ENCODE data around the gene GPC5.
"Not testable (repeated sequence)": the region's sequence is repeated elsewhere in the genome, so short reads cannot be mapped to it uniquely, and the experiment has no call there.

The GPC5 gene

DNA sequence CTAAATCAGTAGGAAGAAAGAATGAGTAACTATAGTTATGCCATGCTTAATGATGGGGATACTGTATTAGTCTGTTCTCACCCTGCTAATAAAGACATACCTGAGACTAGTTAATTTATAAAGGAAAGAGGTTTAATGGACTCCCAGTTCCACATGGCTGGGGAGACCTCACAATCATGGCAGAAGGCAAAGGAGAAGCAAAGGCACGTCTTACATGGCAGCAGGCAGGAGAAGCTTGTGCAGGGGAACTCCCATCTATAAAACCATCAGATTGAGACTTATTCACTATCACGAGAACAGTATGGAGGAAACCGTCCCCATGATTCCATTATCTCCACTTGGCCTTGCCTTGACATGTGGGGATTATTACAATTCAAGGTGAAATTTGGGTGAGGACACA is 1084.4 kb downstream of the GPC5 start:
- DNase-seq (ENCODE audit: low spot score), result not testable (repeated sequence)

DNA sequence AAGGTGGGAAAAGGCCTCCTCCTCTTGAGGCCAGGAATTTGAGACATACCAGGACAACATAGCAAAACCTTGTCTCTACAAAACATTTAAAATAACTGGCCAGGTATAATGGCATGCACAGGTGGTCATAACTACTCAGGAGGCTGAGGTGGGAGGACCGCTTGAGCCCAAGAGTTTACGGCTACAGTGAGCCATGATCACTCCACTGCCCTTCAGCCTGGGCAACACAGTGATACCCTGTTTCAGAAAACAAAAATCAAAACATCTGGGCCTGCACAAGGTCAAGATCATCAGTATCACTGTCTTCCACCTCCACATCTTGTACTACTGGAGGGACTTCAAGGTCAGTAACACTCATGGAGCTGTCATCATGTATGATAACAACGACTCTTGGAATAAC is 1085.5 kb downstream of the GPC5 start:
- no peak for DNase-seq (ENCODE audit: low spot score)

DNA sequence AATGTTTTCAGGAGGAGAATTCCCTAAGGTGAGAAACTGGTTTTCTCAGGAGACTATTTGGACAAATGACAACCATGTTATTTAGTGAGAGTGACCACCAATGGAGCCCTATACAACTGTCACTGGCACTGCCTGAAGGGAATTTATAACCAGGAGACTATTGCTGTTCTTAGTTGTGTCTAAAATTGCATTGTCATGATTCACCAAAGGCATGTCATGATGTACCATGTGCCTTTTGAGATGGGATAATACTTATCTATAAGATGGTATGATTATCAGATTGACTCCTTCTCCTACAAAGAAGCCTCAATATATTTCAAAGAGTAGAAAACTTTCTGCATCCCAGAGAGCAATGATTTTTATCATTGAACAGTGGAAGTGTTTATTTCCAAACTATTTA is 1088.8 kb downstream of the GPC5 start:
- no peak for DNase-seq (ENCODE audit: low spot score)

DNA sequence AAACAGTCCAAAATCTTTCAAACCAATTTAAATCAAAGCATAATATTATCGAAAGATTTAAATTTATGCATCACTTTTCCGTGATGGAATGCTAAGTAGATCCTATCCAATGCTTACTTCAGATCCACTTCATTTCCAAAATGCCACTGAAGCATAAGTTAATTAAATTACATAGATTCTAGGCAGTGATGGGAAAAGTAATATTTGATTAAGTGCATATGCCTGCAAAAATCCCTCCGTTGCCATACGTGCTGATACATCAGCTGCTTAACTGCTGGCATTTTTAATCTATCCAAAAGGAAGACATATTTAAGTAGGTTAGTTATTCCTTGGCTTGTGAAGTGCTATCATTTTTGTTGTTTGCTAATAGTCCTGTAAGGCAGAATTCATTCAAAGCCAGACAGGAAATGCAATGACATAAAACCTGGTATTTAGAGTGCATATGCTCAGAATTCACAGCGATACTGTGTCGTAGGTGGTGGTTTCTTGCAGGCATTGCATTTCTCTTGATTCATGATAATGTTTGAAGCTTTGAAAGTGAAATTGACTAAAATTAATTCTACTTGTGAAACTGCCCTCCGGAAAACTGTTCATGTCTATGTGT is 1089.9 kb downstream of the GPC5 start:
- no peak for DNase-seq (ENCODE audit: low spot score)

DNA sequence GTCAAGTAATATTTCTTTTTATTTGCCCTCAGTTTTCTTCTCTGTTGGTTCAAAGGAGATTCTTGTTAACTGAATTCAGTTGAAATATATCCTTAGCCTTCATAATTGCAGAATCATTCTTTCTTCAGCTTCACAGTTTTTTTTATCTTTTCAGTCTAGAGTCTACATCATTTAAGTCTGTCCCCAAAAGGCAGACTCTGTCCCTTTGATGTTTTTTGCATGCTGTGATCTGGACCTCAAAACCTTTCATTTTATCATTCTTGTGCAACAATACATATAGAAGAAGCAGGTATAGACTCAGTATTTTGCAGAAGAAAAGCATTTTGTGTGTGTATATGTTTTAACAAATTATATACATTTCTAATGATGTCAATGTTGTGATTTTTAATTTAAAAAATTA is 1093.4 kb downstream of the GPC5 start:
- no peak for DNase-seq (ENCODE audit: low spot score)

DNA sequence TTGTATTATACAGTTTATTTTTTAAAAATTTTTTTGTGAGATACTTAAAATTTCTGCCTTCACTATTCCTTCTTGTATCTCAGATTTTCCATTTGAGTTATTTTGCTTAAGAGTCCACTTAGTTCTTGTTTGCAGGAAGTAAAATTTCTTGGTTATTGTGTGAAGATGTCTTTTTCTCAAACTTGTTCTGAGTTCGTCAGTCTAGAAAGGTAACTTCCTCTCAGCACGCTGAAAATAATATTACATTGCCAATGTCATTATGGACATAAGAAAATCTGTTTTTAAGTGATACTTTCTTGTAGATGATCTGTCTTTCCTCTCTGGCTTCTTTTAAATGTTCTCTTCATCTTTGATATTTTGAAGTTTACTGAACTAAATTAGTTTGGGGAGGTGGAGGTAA is 1096.5 kb downstream of the GPC5 start:
- no peak for DNase-seq (ENCODE audit: low spot score)

DNA sequence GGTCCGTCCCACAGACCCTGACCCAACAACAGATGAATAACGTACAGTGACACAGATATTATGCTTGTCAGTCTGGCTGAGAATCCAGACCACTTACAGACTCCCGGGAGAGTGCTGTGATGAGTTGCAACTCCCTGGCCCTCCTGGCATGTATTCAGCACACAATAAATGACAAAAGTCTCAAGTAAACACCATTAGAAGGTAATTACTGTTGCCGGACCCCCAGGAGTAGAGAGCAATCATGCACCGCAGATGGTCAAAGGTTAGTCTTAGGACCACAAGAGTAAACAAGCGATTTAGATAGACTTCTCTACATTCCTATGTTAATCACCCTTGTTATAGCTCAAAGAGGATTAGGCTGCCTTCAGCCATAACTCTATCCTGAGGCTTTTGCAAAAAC is 1101.8 kb downstream of the GPC5 start:
- no peak for DNase-seq (ENCODE audit: low spot score)

DNA sequence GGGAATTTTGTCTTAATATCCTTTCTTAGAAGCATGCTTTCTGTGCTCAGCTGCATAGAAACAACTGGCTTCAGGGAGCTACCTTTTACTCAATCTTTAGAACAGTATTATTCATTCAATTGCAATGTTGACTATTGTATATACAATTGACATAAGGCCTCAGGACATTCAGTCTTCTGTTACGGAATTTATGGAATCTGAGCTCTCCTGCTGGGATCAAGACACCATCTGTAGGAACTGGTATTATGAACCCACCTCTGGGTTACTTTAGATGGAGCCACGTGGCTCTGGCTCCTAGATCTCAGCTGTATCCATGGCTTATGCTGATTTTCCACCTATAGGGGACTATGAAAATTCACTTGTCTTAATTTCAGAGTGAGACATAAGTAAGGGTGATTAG is 1112.0 kb downstream of the GPC5 start:
- no peak for DNase-seq (ENCODE audit: low spot score)

DNA sequence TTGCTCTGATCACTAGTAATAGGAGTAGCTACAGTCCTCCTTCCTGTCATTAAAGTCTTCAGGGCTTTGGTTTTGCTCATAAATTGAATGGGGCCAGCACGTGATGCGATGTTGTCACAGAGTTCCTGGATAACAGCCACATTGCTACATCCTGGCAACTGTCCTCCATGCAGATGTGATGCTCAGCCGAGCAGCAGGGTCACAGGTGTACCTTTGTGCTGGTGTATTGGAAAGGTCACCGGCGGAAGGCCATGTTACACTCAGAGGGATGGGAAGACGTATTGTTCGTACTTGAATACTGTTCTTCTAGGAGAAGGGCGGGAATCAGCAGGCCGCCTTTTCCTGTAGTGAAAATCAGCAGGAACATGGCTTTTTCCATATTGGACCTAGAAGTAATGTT is 1114.4 kb downstream of the GPC5 start:
- no peak for DNase-seq (ENCODE audit: low spot score)

DNA sequence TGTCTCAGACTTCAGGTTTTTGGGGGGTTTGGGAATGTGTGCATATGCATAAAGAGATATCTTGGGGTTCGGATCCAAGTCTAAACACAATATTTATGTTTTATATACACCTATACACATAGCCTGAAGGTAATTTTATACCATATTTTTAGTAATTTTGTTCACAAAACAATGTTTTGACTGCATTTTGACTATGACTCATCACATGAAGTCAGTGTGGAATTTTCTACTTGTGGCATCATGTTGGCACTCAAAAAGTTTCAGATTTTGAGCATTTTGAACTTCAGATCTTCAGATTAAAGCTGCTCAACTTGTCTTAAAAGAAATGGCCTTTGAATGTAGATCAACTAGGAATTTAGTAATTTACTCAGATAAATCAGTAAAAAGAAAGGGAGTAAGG is 1115.3 kb downstream of the GPC5 start:
- no peak for DNase-seq (ENCODE audit: low spot score)

DNA sequence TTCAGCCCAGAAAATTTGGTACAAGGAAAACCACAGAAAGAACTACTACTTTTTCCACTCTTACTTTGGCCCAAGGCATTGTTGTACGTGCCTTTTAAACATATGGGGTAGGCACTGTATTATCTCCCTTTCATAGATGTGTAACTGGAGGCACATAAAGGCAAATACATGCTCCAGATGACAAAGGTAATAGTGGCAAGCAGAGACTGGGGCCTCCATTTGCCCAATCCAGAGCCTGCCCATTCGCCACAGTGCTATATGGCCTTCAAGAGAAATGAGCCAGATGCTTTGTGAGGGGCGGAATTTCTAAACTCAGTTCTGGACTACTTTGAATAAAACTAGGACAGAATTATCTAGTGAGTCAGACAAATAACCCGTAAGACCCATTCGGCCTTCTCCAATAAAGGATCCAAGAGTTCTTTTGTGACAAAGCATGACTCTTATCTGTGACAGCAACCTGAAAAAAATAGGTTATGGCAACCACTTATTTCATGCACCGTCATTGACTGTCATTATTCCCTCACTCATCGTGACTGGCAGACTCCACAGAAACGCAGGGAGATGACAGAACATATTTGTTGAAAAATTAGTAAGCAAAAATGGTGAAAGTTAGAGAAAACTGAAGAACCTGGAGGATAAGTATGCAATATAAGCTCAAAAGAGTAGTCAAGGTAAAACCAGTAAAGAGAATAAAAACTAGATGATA is 1116.2 kb downstream of the GPC5 start:
- no peak for DNase-seq (ENCODE audit: low spot score)

DNA sequence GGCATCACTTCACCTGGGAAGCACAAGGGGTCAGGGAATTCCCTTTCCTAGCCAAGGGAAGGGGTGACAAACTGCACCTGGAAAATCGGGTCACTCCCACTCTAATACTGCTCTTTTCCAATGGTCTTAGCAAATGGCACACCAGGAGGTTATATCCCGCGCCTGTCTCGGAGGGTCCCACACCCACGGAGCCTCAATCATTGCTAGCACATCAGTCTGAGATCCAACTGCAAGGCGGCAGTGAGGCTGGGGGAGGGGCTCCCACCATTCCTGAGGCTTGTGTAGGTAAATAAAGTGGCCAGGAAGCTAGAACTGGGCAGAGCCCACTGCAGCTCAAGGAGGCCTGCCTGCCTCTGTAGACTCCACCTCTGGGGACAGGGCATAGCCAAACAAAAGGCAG is 1118.5 kb downstream of the GPC5 start:
- not testable (repeated sequence) for DNase-seq (ENCODE audit: low spot score)

DNA sequence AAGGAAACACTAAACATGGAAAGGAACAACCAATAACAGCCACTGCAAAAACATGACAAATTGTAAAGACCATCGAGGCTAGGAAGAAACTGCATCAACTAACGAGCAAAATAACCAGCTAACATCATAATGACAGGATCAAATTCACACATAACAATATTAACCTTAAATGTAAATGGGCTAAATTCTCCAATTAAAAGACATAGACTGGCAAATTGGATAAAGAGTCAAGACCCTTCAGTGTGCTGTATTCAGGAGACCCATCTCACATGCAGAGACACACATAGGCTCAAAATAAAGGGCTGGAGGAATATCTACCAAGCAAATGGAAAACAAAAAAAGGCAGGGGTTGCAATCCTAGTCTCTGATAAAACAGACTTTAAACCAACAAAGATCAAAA is 1120.2 kb downstream of the GPC5 start:
- not testable (repeated sequence) for DNase-seq (ENCODE audit: low spot score)

DNA sequence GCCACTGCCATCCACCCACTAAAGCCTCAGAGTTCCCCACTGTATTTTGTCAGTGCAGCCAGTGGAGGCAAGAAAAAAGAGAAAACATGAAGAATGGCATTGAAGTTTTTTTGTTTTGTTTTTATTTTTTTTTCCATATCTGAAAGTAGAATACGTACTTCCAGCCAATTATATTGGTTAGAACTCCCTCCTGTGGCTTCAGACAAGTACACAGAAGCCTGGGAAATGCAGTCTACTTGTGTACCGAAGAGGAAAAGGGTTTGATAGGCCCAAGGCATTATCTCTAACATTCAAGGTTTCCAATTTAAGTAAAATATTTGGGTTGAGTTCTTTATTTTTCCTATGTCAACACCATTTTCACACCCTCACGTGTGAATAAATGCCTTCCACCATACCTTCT is 1131.9 kb downstream of the GPC5 start:
- DNase-seq (ENCODE audit: low spot score), result no peak

DNA sequence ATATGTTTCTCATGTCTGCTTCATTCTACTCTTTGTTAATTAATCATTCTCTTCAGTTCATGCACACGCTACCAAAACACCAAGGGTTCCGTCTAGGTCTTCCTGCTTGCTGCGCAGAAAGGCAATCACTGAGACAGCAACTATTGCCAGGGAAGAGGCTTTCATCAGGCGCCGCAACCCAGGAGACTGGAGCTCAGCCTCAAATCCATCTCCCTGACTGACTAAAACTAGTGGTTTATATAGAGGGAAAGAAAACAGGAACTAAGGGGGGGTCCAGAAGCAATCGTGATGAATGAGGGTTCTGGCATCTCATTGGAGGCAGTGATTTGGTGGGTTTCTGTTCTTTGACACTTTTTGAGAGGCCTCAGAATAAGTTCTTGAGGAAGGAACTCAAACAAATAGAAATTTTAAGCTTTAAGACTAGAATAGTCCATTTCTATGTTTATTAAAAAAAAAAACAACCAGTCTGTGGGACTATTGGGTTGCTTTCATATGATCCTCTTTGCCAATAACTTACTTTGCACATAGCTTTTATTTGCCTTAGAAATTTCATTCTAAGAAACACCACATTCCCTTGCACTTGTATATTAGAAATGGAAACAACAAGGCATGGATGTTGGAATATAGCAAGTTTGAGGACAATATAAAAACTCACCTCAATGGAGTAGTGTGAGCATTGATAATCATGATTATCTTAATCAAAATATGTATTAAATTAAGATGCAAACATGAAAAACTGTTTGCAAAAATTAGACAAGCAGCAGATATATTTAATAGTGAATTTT is 1137.0 kb downstream of the GPC5 start:
- no peak for DNase-seq (ENCODE audit: low spot score)

DNA sequence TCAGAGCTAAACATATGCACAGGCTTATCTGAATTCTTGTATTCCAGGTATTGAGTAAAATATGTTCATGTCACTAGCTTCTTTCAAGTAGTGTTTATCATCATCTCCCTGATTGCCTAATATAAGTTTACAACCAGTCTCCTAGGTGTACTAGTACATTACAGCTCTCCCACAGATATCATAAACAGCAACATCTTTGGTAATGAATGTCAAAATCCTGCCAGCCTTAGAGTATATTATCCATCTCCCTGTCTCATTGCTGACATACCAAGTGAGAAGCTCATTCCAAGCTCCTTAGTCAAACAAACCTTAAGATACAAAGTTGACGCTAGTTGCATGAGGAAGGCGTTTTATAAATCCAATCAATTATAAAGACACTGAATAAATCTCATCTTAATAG is 1139.0 kb downstream of the GPC5 start:
- no peak for DNase-seq (ENCODE audit: low spot score)

DNA sequence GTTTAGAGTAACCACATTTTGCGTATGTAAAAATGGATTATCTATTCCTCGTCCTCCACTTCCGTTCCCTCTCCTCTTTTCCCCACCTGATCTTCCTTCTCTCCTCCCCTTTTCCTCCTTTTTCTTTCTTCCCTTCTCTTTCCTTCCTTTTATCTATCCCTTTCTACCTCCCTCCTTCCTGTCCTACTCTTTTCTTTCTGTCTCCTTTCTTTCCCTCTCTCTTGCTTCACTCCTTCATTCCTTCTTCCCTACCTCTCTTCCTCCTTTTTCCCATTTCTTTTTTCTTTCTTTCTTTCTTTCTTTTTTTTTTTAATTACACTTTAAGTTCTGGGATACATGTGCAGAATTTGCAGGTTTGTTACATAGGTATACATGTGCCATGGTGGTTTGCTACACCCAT is 1139.7 kb downstream of the GPC5 start:
- DNase-seq (ENCODE audit: low spot score), result no peak

DNA sequence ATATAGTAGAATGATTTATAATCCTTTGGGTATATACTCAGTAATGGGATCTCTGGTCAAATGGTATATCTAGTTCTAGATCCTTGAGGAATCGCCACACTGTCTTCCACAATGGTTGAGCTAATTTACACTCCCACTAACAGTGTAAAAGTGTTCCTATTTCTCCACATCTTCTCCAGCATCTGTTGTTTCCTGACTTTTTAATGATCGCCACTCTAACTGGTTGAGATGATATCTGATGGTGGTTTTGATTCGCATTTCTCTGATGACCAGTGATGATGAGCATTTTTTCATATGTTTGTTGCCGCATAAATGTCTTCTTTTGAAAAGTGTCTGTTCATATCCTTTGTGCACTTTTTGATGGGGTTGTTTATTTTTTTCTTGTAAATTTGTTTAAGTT is 1140.7 kb downstream of the GPC5 start:
- not testable (repeated sequence) for DNase-seq (ENCODE audit: low spot score)

DNA sequence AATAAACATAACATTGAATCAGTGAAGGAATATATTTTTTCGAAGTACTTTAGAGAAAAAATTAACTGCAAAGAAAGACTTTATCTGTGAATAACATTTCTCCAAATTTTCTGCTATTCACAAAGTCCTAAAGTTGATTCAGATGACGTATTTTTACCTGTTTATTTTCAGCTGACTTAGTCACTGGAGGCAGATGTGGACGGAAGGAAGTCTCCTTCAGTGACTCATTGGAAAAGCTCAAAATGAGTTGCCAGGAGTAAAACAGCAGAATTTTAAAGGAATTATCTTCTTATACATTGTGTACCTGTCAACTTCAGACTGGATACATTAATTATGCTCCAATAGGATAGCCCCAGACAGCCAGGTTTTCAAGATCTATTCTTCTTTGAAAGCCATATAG is 1148.8 kb downstream of the GPC5 start:
- no peak for DNase-seq (ENCODE audit: low spot score)

DNA sequence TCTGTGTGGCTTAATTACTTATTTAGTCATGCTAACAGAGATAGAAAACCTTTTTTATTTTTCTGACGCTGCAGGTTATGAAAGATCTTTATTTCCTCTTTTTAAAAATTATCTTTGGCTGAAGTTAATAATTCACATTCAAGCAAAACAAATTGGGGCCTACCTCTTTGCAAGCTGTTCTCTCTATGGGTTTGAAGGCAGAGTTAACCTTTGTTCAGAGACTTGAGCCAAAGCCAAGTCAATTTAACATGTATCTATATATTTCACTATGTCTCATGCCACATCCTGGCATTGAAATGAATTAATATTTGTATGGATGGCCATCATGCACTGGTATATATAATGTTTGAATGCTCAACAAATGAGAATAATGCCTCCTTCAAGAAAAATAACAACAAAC is 1150.9 kb downstream of the GPC5 start:
- no peak for DNase-seq (ENCODE audit: low spot score)

DNA sequence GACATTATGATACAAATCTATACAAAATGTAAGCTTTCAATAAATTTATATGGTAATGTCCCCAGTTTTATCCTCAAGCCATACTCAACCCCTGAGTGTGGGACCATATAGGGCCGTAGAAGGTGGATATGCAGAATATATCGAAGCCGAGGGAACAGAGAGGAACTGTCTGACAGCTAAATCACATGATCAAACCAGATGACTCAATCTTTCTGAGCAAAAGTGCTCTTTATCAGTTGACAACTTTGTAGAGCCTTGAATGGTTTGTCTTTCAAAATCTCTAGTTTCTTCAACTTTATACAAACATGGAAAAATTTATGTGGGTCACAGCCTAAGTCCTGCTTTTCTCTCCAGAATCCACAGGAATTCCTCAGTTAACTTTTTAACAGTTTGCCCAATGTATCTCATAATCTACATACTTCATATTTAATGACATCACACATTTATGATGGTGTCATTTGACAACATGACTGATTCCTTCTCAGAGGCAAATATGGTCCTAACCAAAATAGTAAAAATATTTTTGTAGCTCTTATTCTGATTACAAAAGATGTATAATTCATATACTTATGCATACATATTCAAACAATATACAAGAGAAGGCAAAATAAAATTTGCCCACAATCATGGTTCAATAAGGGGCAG is 1155.2 kb downstream of the GPC5 start:
- DNase-seq (ENCODE audit: low spot score), result no peak

DNA sequence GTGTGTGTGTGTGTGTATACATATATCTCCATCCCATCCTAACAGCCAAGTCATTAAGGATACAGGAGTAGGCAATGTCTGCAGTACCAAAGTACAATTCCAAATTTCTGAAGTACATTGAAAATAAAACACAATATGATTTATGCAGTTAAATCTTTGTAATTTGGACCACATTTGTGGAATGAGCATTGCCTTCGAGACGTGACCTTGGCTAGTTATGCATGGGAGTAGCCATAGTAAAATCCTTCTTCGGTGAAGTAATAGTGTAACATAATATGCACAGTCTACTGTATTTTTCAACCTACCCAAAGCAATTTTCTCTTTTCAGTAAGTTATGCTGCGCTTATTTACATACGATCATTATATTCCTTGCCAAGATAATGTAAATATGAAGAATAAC is 1162.5 kb downstream of the GPC5 start:
- no peak for DNase-seq (ENCODE audit: low spot score)

DNA sequence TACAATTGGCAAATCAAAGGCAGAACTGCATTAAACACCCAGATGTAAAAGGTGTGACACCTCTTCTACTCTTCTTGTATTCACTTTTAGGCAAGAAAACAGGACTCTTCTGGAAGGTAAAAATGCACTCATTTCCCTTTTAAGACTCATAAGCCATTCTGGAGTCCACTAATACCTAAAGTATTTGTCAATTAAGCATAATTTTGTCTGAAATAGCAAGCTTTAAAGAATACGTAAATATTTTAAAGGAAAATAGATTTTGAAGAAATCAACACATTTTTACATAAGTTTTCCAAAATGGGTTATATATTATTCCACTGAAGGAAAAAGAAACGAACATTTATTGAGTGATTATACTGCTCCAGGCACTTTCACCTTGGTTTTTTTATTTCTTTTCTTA is 1166.5 kb downstream of the GPC5 start:
- no peak for DNase-seq (ENCODE audit: low spot score)

Measured in putamen (tissue), 1 donor.